NCI-H2081 (cell line): ENCODE measurements around the gene KCNQ5.
A peak's percentile ranks its signal among the peaks of the same experiment; 100 is the strongest.

Experiments used
- DNase-seq, 2 experiments: peaks; one replicate each; lab custom pipeline; 2025; lab: John Stamatoyannopoulos, UW

KCNQ5 gene

GRCh38 chr6:73058736-73059135, 436.9 kb downstream of the KCNQ5 start:
- no peak for DNase-seq

- DNase-seq = no peak
Observed at GRCh38 chr6:73062130-73062529, 440.3 kb downstream of the KCNQ5 start.

DNA sequence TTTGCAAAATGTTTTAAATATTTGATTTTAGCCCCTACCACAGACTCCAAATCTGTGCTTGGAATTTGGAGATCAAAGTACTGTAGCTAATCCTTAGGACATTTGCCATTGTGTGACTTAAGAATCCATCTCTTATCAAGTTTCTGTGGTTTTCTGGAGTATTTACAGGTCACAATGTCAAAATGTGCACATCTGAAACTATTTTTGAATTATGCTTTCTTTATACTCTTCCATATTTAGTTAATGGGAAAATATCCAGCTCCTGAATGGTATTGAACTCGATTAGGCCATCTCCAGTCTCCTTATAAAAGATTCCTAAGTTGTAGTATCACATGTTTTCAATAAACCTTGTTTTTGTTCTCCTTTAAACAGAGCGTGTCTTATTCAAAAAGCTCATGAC, 441.0 kb downstream of the KCNQ5 start:
- DNase-seq = no peak

DNA sequence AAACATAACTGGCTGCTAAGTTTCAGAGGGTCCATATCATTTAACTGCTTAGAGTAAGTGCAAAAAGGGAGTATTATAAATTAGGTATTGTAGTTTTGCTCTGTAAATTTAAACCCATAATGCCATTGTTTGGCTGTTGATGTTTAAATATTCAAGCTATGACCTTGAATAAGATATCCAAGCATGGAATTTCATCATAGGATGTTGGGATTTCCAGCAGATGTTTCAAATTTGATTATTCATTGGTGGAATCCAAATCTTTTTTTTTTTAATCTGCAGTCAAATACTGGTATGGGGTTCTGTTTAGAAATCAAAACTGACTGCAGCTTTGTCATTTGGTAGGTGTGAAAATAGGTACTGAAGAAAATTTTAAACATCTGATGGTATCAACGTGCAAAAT, 442.4 kb downstream of the KCNQ5 start:
- no peak for DNase-seq

DNA sequence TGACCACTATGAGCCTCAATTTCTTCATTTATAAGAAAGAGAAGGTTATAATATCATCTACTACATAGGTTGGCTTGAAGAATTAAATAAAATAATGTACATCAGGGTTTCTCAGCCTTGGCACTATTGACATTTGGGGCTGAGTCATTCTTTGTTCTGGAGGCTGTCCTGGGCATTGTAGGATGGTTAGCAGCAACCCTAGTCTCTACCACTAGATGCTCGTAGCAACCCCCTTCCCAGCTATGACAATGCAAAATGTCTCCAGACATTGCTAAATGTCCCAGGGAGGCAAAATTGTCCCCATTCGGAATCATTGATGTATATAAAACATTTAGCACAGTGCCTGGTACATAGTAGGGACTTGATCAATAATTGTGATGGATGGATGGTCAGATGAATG, 451.4 kb downstream of the KCNQ5 start:
- DNase-seq = no peak

DNA sequence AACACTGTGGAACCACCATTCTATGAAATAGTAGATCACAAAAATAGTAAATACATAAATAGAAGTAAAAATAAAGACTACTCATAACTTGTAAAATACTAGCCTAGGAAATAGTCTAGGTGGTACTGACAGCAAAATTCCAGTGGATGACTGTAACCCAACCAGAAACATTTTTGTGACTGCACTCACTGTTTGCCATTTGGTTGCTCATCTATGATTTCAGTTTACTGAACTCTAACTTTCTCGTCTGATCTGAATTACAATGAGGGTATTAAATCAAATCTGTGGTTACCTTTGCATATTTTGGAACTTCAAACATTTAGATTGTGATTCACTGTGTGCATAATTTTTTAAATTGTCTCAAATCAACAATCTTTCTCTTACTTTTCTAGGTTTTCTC, 452.3 kb downstream of the KCNQ5 start:
- DNase-seq = no peak

DNA sequence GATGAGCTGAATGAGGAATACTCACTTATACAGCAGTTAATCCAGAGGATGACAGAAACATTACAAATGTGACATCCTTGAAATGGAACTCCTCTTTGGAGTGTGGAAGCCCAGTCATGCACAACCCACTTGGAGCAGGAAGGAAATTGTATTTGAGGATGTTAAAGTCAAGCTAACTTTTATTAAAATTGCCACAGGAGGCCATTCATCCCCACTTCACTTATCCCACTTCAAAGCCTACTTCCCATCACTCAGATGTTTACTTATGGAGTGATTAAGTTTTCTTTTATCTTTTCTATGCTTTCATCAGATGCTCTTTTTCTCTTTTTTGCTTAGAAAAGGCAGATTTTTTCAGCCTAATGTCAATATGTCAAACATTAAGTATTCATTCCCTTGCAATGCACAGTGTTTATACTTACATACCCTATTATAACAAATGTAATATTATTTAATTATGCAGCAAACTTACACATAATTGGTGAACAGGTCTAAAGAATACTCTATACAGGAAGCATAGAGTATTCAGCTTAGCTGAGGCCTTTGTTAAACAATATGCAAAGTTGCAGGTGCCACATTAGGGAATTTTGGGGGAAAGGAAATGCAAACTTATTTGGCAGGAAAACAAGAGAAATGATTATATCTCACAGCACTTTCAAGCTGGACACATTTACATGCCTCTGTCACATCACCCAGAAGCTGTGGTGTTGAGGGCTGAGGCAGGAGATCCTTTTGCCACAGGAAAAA, 454.5 kb downstream of the KCNQ5 start:
- DNase-seq = no peak

GRCh38 chr6:73078333-73078862, 456.5 kb downstream of the KCNQ5 start:
- no peak for DNase-seq

DNA sequence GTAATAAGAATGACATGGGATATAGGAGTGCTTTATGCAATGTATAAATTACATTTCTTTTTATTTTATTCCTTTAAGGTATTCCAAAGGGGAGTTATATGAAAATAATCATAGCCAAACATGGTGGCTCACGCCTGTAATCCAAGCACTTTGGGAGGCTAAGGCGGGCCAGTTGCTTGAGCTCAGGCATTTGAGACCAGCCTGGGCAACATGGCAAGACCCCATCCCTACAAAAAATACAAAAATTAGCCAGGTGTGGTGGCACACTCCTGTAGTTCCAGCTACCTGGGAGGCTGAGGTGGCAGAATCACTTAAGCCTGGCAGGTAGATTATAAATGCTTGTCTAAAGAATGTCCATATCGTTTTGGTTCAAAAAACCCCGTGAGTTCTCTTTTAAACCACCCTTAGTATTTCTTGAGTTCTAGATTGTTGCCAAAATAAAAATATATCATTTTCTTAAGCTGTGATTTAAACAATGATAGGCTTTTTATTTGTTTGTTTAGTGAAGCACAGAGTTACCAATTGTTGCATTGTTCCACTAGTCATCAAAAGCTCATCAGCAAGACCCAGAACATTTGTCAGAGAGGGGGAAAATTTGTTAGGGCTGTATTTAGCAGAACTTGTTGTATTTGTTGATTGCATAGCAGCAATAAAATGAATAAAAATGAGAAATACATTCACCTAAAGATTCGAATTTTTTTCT, 457.2 kb downstream of the KCNQ5 start:
- DNase-seq = no peak

GRCh38 chr6:73079611-73079955, 457.7 kb downstream of the KCNQ5 start:
- no peak for DNase-seq

GRCh38 chr6:73079978-73080377, 458.1 kb downstream of the KCNQ5 start:
- DNase-seq = no peak

DNA sequence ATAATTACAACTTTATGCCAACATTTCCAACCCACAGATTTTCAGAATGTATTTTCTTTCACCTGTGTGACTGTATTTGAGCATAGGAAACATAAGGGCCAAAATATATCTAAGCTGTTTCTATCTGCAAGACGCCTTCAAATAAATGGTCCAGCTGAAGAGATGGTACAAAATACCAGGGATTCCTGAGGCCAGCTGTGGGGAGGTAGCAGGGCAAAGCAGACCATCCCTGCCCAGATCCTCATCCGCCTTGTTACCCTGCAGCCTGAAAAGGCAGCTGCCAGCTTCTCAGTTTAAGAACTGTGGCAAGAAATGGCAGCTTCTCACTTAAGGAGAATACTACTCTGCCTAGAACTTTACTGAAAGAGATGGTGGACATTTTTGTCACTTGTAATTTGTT, 460.1 kb downstream of the KCNQ5 start:
- DNase-seq = no peak

DNA sequence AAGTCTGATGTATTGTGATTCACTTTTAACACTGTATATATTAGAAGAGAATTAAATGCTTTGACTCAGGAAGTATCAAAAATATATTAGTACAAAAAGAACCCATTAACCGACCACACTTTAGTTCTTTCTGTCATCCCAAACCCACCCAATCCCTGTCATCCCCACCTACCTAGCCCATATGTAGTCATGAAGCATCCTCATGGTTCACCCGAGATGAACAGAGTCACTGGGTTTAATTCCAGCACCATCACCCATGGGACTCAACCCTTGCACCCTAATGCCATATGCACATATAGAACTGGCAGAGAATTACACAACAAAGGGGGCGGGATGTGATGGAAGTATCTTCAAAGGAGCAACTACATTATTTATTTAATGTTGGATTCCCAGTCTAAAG, 462.0 kb downstream of the KCNQ5 start:
- DNase-seq = no peak

- no peak for DNase-seq
Observed at GRCh38 chr6:73085443-73085871, 463.6 kb downstream of the KCNQ5 start.

GRCh38 chr6:73086726-73087125, 464.9 kb downstream of the KCNQ5 start:
- no peak for DNase-seq

DNA sequence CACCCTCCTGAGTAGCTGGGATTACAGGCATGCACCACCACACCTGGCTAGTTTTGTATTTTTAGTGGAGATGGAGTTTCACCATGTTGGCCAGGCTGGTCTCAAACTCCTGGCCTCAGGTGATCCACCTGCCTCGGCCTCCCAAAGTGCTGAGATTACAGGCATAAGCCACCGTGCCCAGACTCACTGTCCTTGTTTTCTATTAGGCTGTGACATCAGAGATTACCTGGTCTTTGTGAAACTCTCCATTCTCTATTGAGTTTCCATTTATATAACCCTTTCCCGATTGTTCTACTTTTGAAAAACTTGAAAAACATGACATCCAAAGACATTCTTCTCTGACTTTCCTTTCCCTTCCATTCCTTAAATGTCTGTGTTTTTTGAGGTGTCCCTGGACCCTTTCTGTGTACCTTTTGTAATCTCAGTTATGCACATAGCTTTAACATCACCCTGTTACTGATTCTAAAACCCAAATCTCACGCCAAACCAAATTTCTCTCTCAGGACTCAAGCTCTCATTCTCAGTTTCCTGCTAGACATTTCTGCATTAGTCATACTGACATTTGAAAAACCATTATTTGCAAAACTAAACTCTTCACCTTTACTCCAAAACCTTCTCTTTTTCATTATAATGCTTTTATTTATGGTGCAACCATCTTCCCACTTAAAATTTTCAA, 466.4 kb downstream of the KCNQ5 start:
- DNase-seq = no peak

GRCh38 chr6:73104921-73105320, 483.1 kb downstream of the KCNQ5 start:
- DNase-seq = no peak

DNA sequence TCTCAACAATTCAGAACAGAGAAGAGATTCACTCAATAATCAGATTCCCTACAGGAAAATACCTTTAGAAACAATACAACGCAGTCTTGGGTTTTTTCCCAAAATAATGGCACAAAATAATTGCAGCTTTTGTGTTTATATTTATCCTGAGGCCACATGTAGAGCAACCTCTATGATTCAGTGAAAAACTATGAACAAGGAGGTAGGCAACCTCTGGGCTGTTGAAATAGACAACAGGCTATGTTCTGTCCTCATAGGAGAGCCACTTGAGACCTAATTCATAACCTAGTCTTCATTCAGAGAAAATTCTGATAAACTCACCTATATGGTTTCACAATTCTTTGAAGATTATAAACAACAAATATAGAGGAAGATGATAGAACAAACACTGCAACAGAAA, 485.2 kb downstream of the KCNQ5 start:
- DNase-seq = no peak

DNA sequence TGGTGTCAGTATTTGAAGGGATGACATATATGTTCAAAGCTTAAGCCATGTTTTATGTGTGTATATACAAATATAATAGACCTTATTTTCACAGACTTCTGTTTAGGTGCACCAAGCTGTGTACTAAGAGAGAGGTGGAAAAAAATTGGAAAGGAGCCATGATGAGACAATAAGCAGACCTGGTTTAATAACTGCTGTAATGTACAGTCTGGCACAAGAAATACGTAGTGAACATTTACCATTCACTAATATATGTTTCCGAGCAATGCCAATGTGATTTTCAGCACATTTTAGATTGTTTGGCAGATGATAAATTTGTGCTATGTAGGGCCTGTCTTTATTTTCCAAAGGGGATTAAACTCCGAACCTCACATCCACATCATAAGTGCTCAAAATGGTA, 487.1 kb downstream of the KCNQ5 start:
- peak in 1 of 2 experiments; percentile 36 for DNase-seq

- no peak for DNase-seq
Observed at GRCh38 chr6:73109659-73110058, 487.8 kb downstream of the KCNQ5 start.

DNA sequence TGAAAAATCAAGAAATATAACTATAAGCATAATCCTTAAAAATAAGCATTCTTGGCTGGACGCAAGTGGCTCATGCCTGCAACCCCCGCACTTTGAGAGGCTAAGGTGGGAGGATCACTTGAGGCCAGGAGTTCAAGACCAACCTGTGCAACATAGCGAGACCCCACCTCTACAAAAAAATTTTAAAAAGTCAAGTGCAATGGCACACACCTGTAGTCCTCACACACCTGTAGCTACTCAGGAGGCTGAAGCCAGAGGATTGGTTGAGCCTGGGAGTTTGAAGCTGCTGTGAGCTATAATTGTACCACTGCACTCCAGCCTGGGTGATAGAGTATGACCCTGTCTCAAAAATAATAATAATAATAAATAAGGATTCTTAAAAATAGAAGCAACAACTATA, 494.5 kb downstream of the KCNQ5 start:
- no peak for DNase-seq

- no peak for DNase-seq
Observed at GRCh38 chr6:73121421-73121993, 499.6 kb downstream of the KCNQ5 start.
